Measurements from ENCODE around the gene HAPLN3.

DNA sequence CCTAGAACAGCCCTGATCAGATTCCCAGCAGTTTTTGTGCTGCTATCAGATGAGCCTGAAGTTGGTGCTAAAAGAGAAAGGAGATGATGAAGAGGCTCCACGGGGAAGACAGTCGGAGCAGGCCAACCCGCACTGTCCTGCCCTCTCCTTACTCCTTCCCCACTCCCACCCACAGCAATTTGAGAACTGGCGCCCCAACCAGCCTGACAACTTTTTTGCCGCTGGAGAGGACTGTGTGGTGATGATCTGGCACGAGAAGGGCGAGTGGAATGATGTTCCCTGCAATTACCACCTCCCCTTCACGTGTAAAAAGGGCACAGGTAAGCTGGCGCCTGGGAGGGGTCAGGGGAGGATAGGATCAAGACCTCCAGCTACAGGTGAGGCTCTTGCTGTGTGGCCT is 22.6 kb downstream of the HAPLN3 start:
- TF ChIP-seq, protein P1, sequence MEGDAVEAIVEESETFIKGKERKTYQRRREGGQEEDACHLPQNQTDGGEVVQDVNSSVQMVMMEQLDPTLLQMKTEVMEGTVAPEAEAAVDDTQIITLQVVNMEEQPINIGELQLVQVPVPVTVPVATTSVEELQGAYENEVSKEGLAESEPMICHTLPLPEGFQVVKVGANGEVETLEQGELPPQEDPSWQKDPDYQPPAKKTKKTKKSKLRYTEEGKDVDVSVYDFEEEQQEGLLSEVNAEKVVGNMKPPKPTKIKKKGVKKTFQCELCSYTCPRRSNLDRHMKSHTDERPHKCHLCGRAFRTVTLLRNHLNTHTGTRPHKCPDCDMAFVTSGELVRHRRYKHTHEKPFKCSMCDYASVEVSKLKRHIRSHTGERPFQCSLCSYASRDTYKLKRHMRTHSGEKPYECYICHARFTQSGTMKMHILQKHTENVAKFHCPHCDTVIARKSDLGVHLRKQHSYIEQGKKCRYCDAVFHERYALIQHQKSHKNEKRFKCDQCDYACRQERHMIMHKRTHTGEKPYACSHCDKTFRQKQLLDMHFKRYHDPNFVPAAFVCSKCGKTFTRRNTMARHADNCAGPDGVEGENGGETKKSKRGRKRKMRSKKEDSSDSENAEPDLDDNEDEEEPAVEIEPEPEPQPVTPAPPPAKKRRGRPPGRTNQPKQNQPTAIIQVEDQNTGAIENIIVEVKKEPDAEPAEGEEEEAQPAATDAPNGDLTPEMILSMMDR (IDR thresholded peaks at IDR 0.05), result no peak
- TF ChIP-seq POLR2A (IDR thresholded peaks at IDR 0.05), result no peak

All from vagina (tissue), 2 donors.